MM.1S (cell line): ENCODE results near the gene RUFY4.

Experiments
- DNase-seq: peaks from one replicate; pipeline ENCODE4 v3.0.0-alpha.2; 2015
- H2AFZ ChIP-seq: fragments of 300-600 bp; sonication (generic); 2 replicates; pipeline ENCODE4 v1.6.0; 2016; ENCODE audit warnings: antibody characterized with exemption, low read length
- H3F3A ChIP-seq: fragments of 300-600 bp; sonication (generic); 2 replicates; pipeline ENCODE4 v1.6.1; 2016; ENCODE audit warnings: mild to moderate bottlenecking, antibody characterized with exemption, low read length, moderate library complexity, mixed read lengths; ENCODE audit not compliant: insufficient read depth
- H3K27ac ChIP-seq: fragments of 300-600 bp; sonication (generic); 2 replicates; pipeline ENCODE4 v1.5.1; 2016; ENCODE audit warnings: mild to moderate bottlenecking, low read length
- H3K27me3 ChIP-seq: fragments of 300-600 bp; sonication (generic); replicated peaks from 2 replicates; pipeline ENCODE4 v1.6.0; 2016; ENCODE audit warnings: low read length; ENCODE audit not compliant: insufficient read depth
- H3K36me3 ChIP-seq: fragments of 300-600 bp; sonication (generic); replicated peaks from 2 replicates; pipeline ENCODE4 v1.6.1; 2016; ENCODE audit warnings: mild to moderate bottlenecking, low read length, mixed read lengths; ENCODE audit not compliant: insufficient read depth
- H3K4me1 ChIP-seq: fragments of 300-600 bp; sonication (generic); 2 replicates; pipeline ENCODE4 v1.6.1; 2016; ENCODE audit warnings: low read length, mixed read lengths
- H3K4me2 ChIP-seq: fragments of 300-600 bp; sonication (generic); 2 replicates; pipeline ENCODE4 v1.6.0; 2016; ENCODE audit warnings: low read depth, low read length
- H3K4me3 ChIP-seq: fragments of 300-600 bp; sonication (generic); 2 replicates; pipeline ENCODE4 v1.5.1; 2016; ENCODE audit warnings: low read length, mixed read lengths
- H3K79me2 ChIP-seq: fragments of 300-600 bp; sonication (generic); 2 replicates; pipeline ENCODE4 v1.6.1; 2016; ENCODE audit warnings: mixed run types, low read length, mixed read lengths
- H3K9ac ChIP-seq: fragments of 300-600 bp; sonication (generic); 2 replicates; pipeline ENCODE4 v1.6.1; 2016; ENCODE audit warnings: low read length, mixed read lengths
- H3K9me2 ChIP-seq: fragments of 300-600 bp; sonication (generic); replicated peaks from 2 replicates; pipeline ENCODE4 v1.6.1; 2016; ENCODE audit warnings: mild to moderate bottlenecking, low read length, mixed read lengths; ENCODE audit not compliant: insufficient read depth
- H3K9me3 ChIP-seq: fragments of 300-600 bp; sonication (generic); replicated peaks from 2 replicates; pipeline ENCODE4 v1.6.1; 2016; ENCODE audit warnings: mild to moderate bottlenecking, low read length, mixed read lengths; ENCODE audit not compliant: insufficient read depth
- H4K20me1 ChIP-seq: fragments of 300-600 bp; sonication (generic); 2 replicates; pipeline ENCODE4 v1.6.1; 2016; ENCODE audit warnings: mild to moderate bottlenecking, low read length, moderate library complexity, mixed read lengths; ENCODE audit not compliant: insufficient read depth
- EZH2 ChIP-seq: fragments of 300-600 bp; sonication (generic); optimal IDR thresholded peaks from 2 replicates; pipeline ENCODE3; 2017; ENCODE audit warnings: low read depth, mild to moderate bottlenecking, antibody characterized with exemption, low read length, mixed read lengths
- EZH2phosphoT487 ChIP-seq: fragments of 300-600 bp; sonication (generic); IDR thresholded peaks from 2 replicates; pipeline ENCODE4 v1.6.1; 2018; ENCODE audit warnings: antibody characterized with exemption, low read length
- TF ChIP-seq, protein P1 (sequence below): fragments of 300-600 bp; sonication (generic); IDR thresholded peaks from 2 replicates; pipeline ENCODE4 v1.5.1; 2016; ENCODE audit warnings: antibody characterized with exemption, low read length, mixed read lengths

Gene RUFY4

DNA sequence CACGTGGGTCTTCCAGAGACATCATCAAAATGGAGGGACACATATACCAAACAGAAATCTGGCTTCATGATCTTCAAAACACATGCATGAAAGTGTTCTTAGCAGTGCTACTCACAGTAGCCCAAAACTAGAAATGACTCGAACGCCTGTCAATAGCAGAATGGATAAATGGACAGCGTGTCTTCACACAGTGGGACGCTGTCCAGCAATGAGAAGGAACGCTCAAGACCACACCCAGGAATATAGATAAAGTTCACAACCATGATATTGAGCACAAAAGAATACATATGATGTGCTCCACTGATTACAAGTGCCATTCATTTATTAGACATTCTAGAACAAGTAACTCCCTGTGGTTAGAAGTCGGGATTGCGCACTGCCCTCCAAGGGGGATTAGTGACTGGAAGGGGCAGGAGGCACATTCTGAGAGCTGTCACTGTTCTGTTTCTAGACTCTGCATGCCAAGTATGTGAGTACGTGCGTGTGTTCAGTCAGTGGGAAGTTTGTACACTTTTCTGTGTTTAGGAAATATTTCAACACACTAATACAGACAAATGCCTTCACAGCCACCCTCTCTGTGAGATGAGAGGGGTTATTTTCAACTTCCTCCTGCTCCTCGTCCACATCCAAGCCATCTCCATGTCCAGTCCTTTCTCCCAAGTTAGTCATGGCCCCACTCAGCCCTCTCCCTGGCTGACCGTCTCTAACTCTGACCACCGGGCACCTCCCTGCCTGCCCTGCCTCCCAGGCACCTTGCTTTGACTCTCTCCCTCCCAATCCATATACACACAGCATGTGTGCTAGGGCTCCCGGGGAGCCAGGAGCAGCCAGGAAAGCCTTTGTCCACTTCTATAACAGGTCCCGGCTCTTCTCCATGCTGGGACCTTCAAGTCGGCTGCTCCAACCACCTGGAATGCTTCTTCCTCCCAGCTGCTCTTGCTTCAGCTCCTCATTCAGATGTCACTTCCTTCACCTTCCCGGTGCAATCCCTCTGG lies 39.4 kb upstream of the RUFY4 start:
- DNase-seq: no peak
- H3K27me3 ChIP-seq: no peaks in the 10 kb centered on the region
- no peaks in the 10 kb centered on the region for H4K20me1 ChIP-seq
- H3K9me2 ChIP-seq: no peaks in the 10 kb centered on the region
- TF ChIP-seq, protein P1, sequence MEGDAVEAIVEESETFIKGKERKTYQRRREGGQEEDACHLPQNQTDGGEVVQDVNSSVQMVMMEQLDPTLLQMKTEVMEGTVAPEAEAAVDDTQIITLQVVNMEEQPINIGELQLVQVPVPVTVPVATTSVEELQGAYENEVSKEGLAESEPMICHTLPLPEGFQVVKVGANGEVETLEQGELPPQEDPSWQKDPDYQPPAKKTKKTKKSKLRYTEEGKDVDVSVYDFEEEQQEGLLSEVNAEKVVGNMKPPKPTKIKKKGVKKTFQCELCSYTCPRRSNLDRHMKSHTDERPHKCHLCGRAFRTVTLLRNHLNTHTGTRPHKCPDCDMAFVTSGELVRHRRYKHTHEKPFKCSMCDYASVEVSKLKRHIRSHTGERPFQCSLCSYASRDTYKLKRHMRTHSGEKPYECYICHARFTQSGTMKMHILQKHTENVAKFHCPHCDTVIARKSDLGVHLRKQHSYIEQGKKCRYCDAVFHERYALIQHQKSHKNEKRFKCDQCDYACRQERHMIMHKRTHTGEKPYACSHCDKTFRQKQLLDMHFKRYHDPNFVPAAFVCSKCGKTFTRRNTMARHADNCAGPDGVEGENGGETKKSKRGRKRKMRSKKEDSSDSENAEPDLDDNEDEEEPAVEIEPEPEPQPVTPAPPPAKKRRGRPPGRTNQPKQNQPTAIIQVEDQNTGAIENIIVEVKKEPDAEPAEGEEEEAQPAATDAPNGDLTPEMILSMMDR: no peak
- TF ChIP-seq EZH2phosphoT487 (no peak), EZH2 (no peak)
- no peaks in the 10 kb centered on the region for H3K9me3 ChIP-seq
- H3K36me3 ChIP-seq: no peaks in the 10 kb centered on the region
- no peaks in the 10 kb centered on the region for H3K79me2 ChIP-seq
- H2AFZ ChIP-seq: no peak overlapping the region
- H3F3A ChIP-seq: no peaks in the 10 kb centered on the region
- H3K4me3 ChIP-seq: no peak overlapping the region
- H3K4me2 ChIP-seq: no peak overlapping the region
- H3K9ac ChIP-seq: no peak overlapping the region
- no peak overlapping the region for H3K27ac ChIP-seq
- H3K4me1 ChIP-seq: no peaks in the 10 kb centered on the region

DNA sequence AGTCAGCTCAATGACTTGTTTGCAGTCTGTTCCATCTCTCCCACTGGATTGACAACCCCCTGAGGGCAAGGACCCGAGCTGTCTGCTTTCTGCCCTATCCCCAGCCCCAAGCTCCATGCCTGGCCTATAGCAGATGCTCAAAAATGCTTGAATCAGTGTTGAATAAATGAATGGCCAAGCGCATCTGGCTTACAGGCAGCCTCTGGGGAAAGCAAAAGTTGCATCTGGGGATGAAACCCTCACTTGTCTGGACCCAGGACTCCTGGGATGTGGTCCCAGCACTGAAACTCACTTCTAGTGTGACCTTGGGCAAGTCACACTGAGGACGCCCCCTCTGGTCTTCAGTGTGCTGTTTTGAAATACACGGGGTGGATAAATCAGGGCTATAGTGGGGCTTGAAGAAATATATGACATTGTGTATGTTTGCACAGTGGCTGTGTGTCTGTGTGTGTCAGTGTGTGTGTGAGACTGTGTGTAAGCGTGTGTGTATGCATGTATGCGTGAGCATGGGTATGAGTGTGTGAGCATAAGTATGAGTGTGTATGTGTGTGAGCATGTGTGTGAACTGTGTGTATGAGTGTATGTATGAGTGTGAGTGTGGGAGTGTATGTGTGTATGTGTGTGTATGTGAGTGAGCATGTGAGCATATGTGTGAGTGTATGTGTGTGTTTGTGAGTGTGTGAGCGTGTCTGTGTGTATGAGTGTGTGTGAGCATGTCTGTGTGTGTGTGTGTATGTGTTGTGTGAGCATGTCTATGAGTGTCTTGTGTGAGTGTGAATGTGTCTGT lies 38.5 kb upstream of the RUFY4 start:
- Histone ChIP-seq H3K4me3 (no peak overlapping the region), H3K9ac (no peak overlapping the region), H2AFZ (no peak overlapping the region), H3K9me3 (no peaks in the 10 kb centered on the region), H3K9me2 (no peaks in the 10 kb centered on the region), H3F3A (no peaks in the 10 kb centered on the region), H3K4me2 (no peak overlapping the region), H3K27me3 (no peaks in the 10 kb centered on the region), H4K20me1 (no peaks in the 10 kb centered on the region), H3K27ac (no peak overlapping the region), H3K79me2 (no peaks in the 10 kb centered on the region), H3K4me1 (no peaks in the 10 kb centered on the region), H3K36me3 (no peaks in the 10 kb centered on the region)
- DNase-seq: no peak
- TF ChIP-seq, protein P1: no peak
- no peak for TF ChIP-seq EZH2phosphoT487
- TF ChIP-seq EZH2: no peak

DNA sequence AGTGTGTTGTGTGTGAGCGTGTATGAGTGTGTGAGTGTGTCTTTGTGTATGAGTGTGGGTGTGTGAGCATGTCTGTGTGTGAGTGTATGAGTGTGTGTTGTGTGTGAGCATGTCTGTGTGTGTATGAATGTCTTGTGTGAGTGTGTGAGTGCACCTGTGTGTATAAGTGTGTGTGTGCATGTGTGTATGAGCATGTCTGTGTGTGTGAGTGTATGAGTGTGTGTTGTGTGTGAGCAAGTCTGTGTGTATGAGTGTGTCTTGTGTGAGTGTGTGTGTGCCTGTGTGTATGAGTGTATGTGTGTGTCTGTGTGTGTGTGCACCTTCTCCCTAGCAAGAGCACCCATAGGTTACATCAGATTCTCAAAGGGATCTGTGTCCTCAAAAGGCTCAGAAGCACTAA lies 37.8 kb upstream of the RUFY4 start:
- Histone ChIP-seq H3K4me2 (no peak overlapping the region), H3K4me3 (no peak overlapping the region), H3K4me1 (no peaks in the 10 kb centered on the region), H3K9me3 (no peaks in the 10 kb centered on the region), H2AFZ (no peak overlapping the region), H3F3A (no peaks in the 10 kb centered on the region), H3K27ac (no peak overlapping the region), H3K9me2 (no peaks in the 10 kb centered on the region), H3K79me2 (no peaks in the 10 kb centered on the region), H4K20me1 (no peaks in the 10 kb centered on the region), H3K27me3 (no peaks in the 10 kb centered on the region), H3K36me3 (no peaks in the 10 kb centered on the region), H3K9ac (no peak overlapping the region)
- no peak for TF ChIP-seq EZH2phosphoT487
- TF ChIP-seq EZH2: no peak
- TF ChIP-seq, protein P1: no peak
- no peak for DNase-seq
